ENCODE data around the gene MEF2D.

Gene MEF2D

GRCh38 chr1:156494309-156494895 lies 6.2 kb downstream of the MEF2D start (continued):
- no peak for TF ChIP-seq ZNF18 (tag by site-specific recombination; IDR thresholded peaks at IDR 0.05)
- no peak for TF ChIP-seq TRIM28 (IDR thresholded peaks at IDR 0.05; ENCODE audit: borderline replicate concordance, low read length)

GRCh38 chr1:156493742-156494141 lies 6.8 kb downstream of the MEF2D start:
- Histone ChIP-seq H3K27ac (ENCODE audit: extremely low read depth, low read depth, low read length) (no peak overlapping the region), H3K4me1 (ENCODE audit: control insufficient read depth, insufficient read depth, low read length) (peaks cover 21% of the 10 kb centered on the region), H3K9me3 (ENCODE audit: control insufficient read depth, insufficient read depth, low read depth, low read length) (no peaks in the 10 kb centered on the region), H3K36me3 (ENCODE audit: control insufficient read depth in 2 of 2, insufficient read depth in 1 of 2, low read length in 2 of 2) (peaks cover 0 to 9% of the 10 kb centered on the region in 2 experiments; a peak in 1 of 3 replicates), H3K4me3 (ENCODE audit: low read depth, low read length) (no peak overlapping the region)
- POLR2A ChIA-PET, result no interaction called here
- CTCF ChIA-PET, result interaction anchor here (1.3 kb wide), 1 partner anchor 108 kb away, joined by 3 read pairs; no protein-coding TSS in a partner anchor
- 0 out of 2 replicates have a peak, but pooled peaks have one; percentile 7 for TF ChIP-seq PRDM1 (tag by site-specific recombination; IDR thresholded peaks at IDR 0.05)
- no peak for TF ChIP-seq ZNF433 (tag by site-specific recombination; IDR thresholded peaks at IDR 0.05; ENCODE audit: low read depth)
- no peak for TF ChIP-seq SP3 (tag by site-specific recombination; IDR thresholded peaks at IDR 0.05)
- no peak for TF ChIP-seq ZNF398 (tag by site-specific recombination; IDR thresholded peaks at IDR 0.05)

- no peak overlapping the region for H3K4me3 ChIP-seq (ENCODE audit: low read depth, low read length)
- TF ChIP-seq TRIM28 (IDR thresholded peaks at IDR 0.05; ENCODE audit: borderline replicate concordance, low read length), result no peak
- peak; percentile 71 for TF ChIP-seq PRDM10 (tag by site-specific recombination; IDR thresholded peaks at IDR 0.05)
- H3K9me3 ChIP-seq (ENCODE audit: control insufficient read depth, insufficient read depth, low read depth, low read length), result no peaks in the 10 kb centered on the region
- peaks cover 19% of the 10 kb centered on the region for H3K4me1 ChIP-seq (ENCODE audit: control insufficient read depth, insufficient read depth, low read length)
- H3K27ac ChIP-seq (ENCODE audit: extremely low read depth, low read depth, low read length), result no peak overlapping the region
- POLR2A ChIA-PET, result interaction anchor here (0.9 to 3.3 kb wide), 3 partner anchors 8 to 13 kb away, joined by 3 to 20 read pairs (median 5); partner anchors contain the start of gene MEF2D
- H3K36me3 ChIP-seq (ENCODE audit: control insufficient read depth in 2 of 2, insufficient read depth in 1 of 2, low read length in 2 of 2), result peaks cover 0 to 10% of the 10 kb centered on the region in 2 experiments; a peak in 1 of 3 replicates
- CTCF ChIA-PET, result interaction anchor here (0.8 to 1.3 kb wide), 2 partner anchors 37 to 107 kb away, joined by 3 read pairs; no protein-coding TSS in a partner anchor
Measured at GRCh38 chr1:156493154-156493631, 7.4 kb downstream of the MEF2D start.

GRCh38 chr1:156492591-156493080 lies 7.9 kb downstream of the MEF2D start:
- TF ChIP-seq ZFHX2 (tag by site-specific recombination; conservative IDR thresholded peaks at IDR 0.05) (0 out of 2 replicates have a peak, but pooled peaks have one; percentile 18), KLF16 (tag by site-specific recombination; IDR thresholded peaks at IDR 0.05) (no peak), EGR2 (tag by site-specific recombination; IDR thresholded peaks at IDR 0.05; ENCODE audit: low read depth) (0 out of 2 replicates have a peak, but pooled peaks have one; percentile 5)
- Histone ChIP-seq H3K9me3 (ENCODE audit: control insufficient read depth, insufficient read depth, low read depth, low read length) (no peaks in the 10 kb centered on the region), H3K36me3 (ENCODE audit: control insufficient read depth in 2 of 2, insufficient read depth in 1 of 2, low read length in 2 of 2) (peaks cover 0 to 12% of the 10 kb centered on the region in 2 experiments; a peak in 1 of 3 replicates), H3K4me1 (ENCODE audit: control insufficient read depth, insufficient read depth, low read length) (peaks cover 16% of the 10 kb centered on the region), H3K27ac (ENCODE audit: extremely low read depth, low read depth, low read length) (no peak overlapping the region), H3K4me3 (ENCODE audit: low read depth, low read length) (no peak overlapping the region)
- ChIA-PET POLR2A (interaction anchor here (0.9 to 3.3 kb wide), 3 partner anchors 8 to 12 kb away, joined by 3 to 20 read pairs (median 5); partner anchors contain the start of gene MEF2D), CTCF (interaction anchor here (0.8 to 2.8 kb wide), 3 partner anchors 9 to 37 kb away, joined by 3 to 14 read pairs (median 11); partner anchors contain the start of gene MEF2D)
